22Rv1 (cell line): ENCODE measurements around the gene BMAL2.

Source experiments
- H3K27ac ChIP-seq: fragments of 450-650 bp; 2 replicates; pipeline ENCODE4 v1.5.1; 2017
- CTCF ChIP-seq: fragments of 450-650 bp; IDR thresholded peaks from 2 replicates; pipeline ENCODE4 v1.5.1; 2017; ENCODE audit warnings: mild to moderate bottlenecking
- ZFX ChIP-seq: fragments of 450-650 bp; IDR thresholded peaks from 2 replicates; pipeline ENCODE4 v1.6.1; 2017; ENCODE audit warnings: antibody characterized with exemption, borderline replicate concordance

Gene BMAL2

GRCh38 chr12:27291862-27292261 is 40.8 kb upstream of the BMAL2 start:
- H3K27ac ChIP-seq: no peak overlapping the region
- TF ChIP-seq CTCF: no peak
- no peak for TF ChIP-seq ZFX

- no peak for TF ChIP-seq CTCF
- no peak for TF ChIP-seq ZFX
These were observed 39.9 kb upstream of the BMAL2 start for GRCh38 chr12:27292718-27293117.

GRCh38 chr12:27293463-27293862 is 39.2 kb upstream of the BMAL2 start:
- no peak overlapping the region for H3K27ac ChIP-seq

More at GRCh38 chr12:27292718-27293117, 39.9 kb upstream of the BMAL2 start:
- no peak overlapping the region for H3K27ac ChIP-seq

DNA sequence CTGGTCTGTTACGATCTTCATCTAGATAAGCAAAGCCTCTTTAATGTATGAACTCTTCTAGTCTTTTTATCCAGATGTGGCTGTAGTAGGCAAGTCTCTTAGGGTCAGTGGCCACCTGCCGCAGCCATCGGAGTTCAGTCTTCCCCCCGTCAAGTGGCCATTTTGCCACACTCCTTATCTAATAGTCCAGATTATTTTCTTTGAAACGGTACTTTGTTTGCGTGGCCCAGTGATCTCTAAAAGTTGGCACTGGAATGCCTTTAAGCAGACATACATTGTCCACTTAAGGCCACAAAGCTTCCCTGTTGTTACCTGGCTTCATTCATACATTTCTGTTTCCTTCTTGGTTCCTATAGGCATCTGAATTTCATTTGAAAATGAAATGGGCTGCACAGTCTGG is 36.0 kb upstream of the BMAL2 start:
- no peak overlapping the region for H3K27ac ChIP-seq
- TF ChIP-seq ZFX: no peak
- no peak for TF ChIP-seq CTCF

More at GRCh38 chr12:27293463-27293862, 39.2 kb upstream of the BMAL2 start:
- TF ChIP-seq ZFX: no peak
- no peak for TF ChIP-seq CTCF

DNA sequence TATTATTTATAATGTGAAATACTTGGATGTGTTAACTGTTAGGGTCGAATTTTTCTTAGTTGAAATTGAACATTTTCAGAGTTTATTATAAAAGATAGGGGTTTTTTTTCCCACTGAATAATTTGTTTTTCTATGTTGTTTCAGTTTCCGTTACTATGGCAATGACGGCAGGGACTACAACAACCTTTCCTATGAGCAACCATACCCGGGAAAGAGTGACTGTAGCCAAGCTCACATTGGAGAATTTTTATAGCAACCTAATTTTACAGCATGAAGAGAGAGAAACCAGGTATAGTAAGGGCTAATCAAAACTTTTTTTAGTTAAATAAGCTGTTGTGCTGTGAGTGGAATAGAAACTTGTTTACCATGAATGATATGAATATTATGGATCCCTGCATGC is 35.1 kb upstream of the BMAL2 start:
- TF ChIP-seq CTCF: no peak
- no peak for TF ChIP-seq ZFX
- no peak overlapping the region for H3K27ac ChIP-seq

DNA sequence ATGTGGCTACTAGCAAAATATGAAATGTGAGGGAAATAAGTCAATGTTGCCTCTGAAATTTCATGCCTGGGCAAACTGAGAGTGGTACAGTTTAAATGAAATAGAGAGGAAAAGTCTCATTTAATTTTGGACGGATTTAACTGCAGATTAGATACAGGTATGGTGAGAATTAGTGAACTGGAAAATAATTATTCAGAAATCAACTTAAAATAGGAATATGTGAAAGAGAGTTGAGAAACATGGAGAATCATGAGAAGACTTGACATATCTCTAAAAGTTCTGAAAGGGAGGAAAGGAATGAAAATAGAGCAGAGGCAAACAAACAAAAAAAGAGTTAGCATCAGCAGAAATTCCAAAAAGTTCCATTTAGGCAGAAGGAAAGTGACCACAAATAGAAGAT is 33.5 kb upstream of the BMAL2 start:
- no peak overlapping the region for H3K27ac ChIP-seq
- TF ChIP-seq ZFX (no peak), CTCF (no peak)

- no peak overlapping the region for H3K27ac ChIP-seq
- TF ChIP-seq CTCF (no peak), ZFX (no peak)
These were observed 32.4 kb upstream of the BMAL2 start for GRCh38 chr12:27300226-27300625.
